Upper lobe of left lung (tissue), 4 donors: Measurements from ENCODE around the gene COL6A2.

Experiments used
- CTCF ChIP-seq, 6 experiments: fragments of 450-650 bp in 4 of 6; fragments of 200-600 bp in 2 of 6; sonication (generic) in 2 of 6; IDR thresholded peaks; one replicate each; pipeline ENCODE4 v1.5.1; 2016 to 2019; ENCODE audit warnings: antibody characterized with exemption in 6 of 6
- POLR2A ChIP-seq, 4 donors: fragments of 450-650 bp; IDR thresholded peaks; one replicate each; pipeline ENCODE4 v1.5.1; 2016 to 2017; ENCODE audit warnings: antibody characterized with exemption in 4 of 4, mild to moderate bottlenecking in 2 of 4

DNA sequence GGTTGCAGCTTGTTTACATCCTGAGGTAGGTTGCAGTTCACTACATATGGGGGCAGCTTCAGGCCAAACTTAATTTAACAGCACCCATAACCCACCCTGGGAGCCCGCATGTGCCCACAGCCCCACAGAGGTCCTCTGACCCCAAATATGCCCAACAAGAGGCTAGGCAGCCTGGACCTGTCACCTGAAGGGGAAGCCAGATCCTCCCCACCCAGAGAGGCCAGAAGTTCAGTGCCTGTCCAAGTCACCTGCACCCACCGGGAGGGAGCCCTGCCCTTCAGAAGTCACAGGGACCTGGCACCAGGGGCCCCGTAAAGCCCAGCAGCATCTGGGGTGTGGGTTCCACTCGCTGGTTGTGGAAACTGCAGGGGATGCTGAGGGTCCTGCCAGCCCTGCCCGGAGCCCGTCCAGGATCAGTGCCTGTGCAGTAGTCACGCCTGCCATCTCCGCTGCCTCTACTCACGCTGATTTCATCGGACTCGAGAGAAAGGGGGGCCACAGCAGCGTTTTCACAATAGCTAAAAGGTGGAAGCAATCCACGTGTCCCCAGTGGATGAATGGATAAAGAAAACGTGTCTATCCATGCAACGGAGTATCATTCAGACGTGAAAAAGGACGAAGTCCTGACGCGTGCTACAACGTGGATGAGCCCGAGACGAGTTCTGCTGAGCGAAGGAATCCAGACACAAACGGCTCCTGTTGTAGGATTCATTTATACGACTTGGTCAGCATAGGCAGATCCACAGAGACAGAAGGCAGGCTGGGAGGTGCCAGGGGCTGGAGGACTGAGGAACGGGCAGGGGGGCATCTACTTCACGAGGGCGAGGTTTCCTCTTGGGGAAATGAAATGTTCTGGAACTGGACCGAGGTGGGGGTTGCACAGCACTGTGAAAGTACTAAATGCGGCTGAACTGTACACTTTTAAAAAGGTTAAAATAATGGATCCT, 33.9 kb upstream of the COL6A2 start:
- TF ChIP-seq POLR2A (IDR thresholded peaks at IDR 0.05) (no peak), CTCF (IDR thresholded peaks at IDR 0.05) (no peak)
